ENCODE results near the gene MAP2. TPM values are rescaled to one million over a fixed set of nuclear protein-coding genes. Genes with fewer than 3 reads are reported as not detected.

The MAP2 gene
- total RNA-seq, 1 donor, result 2.2 TPM

DNA sequence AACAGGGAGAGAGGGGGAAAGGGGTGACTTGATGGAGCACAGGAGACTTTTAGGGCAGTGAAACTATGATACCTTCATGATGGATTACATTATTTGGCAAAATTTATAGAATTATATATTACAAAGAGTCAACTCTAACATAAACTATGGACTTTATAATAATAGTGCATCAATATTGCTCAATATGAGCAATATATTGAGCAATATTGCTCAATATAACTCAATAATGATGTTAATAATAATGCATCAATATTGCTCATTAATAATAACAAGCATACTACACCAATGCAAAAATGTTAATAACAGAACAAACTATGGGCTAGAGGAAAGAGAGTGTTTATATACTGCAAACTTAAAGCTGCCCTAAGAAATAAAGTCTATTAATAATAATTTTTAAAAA lies 344.7 kb downstream of the MAP2 start:
- H3K27me3 ChIP-seq (ENCODE audit: insufficient read depth, low read length), result no peaks in the 10 kb centered on the region
- no peaks in the 10 kb centered on the region for H3K79me2 ChIP-seq (ENCODE audit: insufficient read depth, low read length)
- H4K20me1 ChIP-seq (ENCODE audit: insufficient read depth, low read length), result no peaks in the 10 kb centered on the region
- H3K4me2 ChIP-seq (ENCODE audit: insufficient read depth, low read length), result no peak overlapping the region
- H3K27ac ChIP-seq (ENCODE audit: low read depth, low read length), result no peak overlapping the region
- TF ChIP-seq, protein P1, sequence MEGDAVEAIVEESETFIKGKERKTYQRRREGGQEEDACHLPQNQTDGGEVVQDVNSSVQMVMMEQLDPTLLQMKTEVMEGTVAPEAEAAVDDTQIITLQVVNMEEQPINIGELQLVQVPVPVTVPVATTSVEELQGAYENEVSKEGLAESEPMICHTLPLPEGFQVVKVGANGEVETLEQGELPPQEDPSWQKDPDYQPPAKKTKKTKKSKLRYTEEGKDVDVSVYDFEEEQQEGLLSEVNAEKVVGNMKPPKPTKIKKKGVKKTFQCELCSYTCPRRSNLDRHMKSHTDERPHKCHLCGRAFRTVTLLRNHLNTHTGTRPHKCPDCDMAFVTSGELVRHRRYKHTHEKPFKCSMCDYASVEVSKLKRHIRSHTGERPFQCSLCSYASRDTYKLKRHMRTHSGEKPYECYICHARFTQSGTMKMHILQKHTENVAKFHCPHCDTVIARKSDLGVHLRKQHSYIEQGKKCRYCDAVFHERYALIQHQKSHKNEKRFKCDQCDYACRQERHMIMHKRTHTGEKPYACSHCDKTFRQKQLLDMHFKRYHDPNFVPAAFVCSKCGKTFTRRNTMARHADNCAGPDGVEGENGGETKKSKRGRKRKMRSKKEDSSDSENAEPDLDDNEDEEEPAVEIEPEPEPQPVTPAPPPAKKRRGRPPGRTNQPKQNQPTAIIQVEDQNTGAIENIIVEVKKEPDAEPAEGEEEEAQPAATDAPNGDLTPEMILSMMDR (IDR thresholded peaks at IDR 0.05; ENCODE audit: extremely low read depth, low read depth, low read length), result no peak
- H3K4me3 ChIP-seq (ENCODE audit: insufficient read depth, low read length), result no peak overlapping the region
- H2AFZ ChIP-seq (ENCODE audit: low read length), result no peak overlapping the region
- no peak for DNase-seq (ENCODE audit: insufficient read length, low spot score, missing footprints)
- H3K4me1 ChIP-seq (ENCODE audit: insufficient read depth, low read length), result no peaks in the 10 kb centered on the region
- no peaks in the 10 kb centered on the region for H3K36me3 ChIP-seq (ENCODE audit: insufficient read depth, low read length)
- no peaks in the 10 kb centered on the region for H3K9me3 ChIP-seq (ENCODE audit: low read depth, low read length)

DNA sequence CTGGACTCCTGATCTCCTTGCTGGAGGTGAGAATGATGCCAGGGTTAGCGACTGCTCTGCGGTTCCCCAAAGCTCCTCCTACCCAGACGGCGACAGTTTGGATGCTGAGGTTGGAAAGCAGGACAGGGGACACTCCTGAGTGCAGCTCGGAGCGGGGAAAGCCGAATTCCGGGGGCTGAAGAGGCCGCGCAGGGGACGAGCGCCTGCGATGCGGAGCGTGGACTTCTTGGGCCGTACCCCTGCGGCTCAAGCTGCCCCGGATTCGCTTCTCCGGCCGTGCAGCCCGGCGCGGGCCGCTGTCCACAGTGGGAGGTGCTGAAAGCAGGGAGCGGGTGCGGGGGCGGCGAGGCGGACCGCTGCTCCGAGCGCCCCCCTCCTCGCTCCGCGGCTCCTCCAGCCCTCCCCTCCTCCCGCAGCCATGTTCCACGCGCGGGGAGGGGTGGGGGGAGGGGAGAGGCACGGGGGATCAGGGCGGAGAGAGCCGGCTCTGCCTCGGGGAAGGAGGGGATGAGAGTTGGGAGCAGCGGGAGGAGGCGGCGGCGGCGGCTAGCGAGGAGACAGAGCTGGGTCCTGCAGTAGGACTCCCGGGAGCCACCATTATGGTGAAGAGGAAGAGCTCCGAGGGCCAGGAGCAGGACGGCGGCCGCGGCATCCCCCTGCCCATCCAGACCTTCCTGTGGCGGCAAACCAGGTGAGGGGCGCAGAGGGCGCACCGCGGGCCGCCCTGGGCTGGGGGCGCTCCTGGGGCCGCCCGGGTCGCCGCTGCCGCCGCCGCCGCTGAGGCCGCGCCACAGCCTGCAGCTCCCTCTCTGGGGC lies 347.8 kb downstream of the MAP2 start, which contains the start of gene UNC80:
Gene UNC80, plus strand, starts transcription at position 359 of the 816 bp plus-strand sequence. Its CDS starts 241 bp downstream, at position 600.
- no peak within 1 kb of the TSS for H2AFZ ChIP-seq (ENCODE audit: low read length)
- no peaks in the 10 kb centered on the region for H3K4me1 ChIP-seq (ENCODE audit: insufficient read depth, low read length)
- TF ChIP-seq, protein P1 (IDR thresholded peaks at IDR 0.05; ENCODE audit: extremely low read depth, low read depth, low read length), result no peak
- H3K27ac ChIP-seq (ENCODE audit: low read depth, low read length), result no peak within 1 kb of the TSS
- H3K4me2 ChIP-seq (ENCODE audit: insufficient read depth, low read length), result peak within 1 kb of the TSS; percentile 63
- H3K36me3 ChIP-seq (ENCODE audit: insufficient read depth, low read length), result no peaks in the 10 kb centered on the region
- H3K9me3 ChIP-seq (ENCODE audit: low read depth, low read length), result no peaks in the 10 kb centered on the region
- peak; percentile 94 for DNase-seq (ENCODE audit: insufficient read length, low spot score, missing footprints)
- no peaks in the 10 kb centered on the region for H3K27me3 ChIP-seq (ENCODE audit: insufficient read depth, low read length)
- no peaks in the 10 kb centered on the region for H3K79me2 ChIP-seq (ENCODE audit: insufficient read depth, low read length)
- H3K4me3 ChIP-seq (ENCODE audit: insufficient read depth, low read length), result peak within 1 kb of the TSS; percentile 42
- H4K20me1 ChIP-seq (ENCODE audit: insufficient read depth, low read length), result no peaks in the 10 kb centered on the region

DNA sequence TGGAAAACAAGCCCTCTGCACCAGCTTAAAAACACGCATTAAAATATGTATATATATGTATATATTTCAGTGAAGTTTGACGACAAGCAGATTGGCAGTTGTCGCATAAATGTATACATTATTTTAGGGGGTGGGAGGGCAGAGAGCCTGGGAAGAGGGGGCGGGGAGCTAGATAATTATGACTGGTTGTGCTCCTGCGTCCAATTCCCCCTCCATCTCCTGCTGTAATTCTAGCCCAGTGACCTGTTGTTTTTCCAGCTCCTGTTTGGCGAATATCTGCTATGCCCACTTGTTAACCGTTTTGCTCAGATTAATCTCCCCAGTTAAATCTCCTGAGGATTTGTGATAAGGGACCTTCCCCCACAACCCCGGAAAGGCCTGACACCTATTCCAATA lies 348.4 kb downstream of the MAP2 start:
- Histone ChIP-seq H3K27ac (ENCODE audit: low read depth, low read length) (no peak overlapping the region), H3K4me1 (ENCODE audit: insufficient read depth, low read length) (no peaks in the 10 kb centered on the region), H3K4me3 (ENCODE audit: insufficient read depth, low read length) (no peak overlapping the region), H4K20me1 (ENCODE audit: insufficient read depth, low read length) (no peaks in the 10 kb centered on the region), H3K36me3 (ENCODE audit: insufficient read depth, low read length) (no peaks in the 10 kb centered on the region), H3K9me3 (ENCODE audit: low read depth, low read length) (no peaks in the 10 kb centered on the region), H2AFZ (ENCODE audit: low read length) (no peak overlapping the region), H3K4me2 (ENCODE audit: insufficient read depth, low read length) (no peak overlapping the region), H3K79me2 (ENCODE audit: insufficient read depth, low read length) (no peaks in the 10 kb centered on the region), H3K27me3 (ENCODE audit: insufficient read depth, low read length) (no peaks in the 10 kb centered on the region)
- DNase-seq (ENCODE audit: insufficient read length, low spot score, missing footprints), result peak; percentile 25
- TF ChIP-seq, protein P1 (IDR thresholded peaks at IDR 0.05; ENCODE audit: extremely low read depth, low read depth, low read length), result no peak

DNA sequence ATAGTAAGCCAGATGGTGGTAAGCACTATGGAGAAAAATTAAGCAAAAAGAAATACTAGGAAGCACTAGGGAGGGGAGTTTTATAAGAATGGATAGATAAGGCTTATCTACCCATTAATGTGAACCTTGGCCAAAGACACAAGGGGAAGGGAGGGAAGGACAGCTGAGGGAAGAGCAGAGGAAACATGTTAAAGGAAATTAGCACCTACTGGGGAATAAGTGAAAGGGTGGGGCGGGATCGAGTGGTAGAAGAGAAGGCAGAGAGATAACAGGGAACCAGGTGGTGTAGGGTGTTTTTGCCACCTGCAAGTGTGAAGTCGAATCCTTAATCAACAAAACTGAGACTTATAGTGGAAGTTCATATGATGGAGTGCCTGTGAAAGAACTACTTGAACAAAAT lies 349.5 kb downstream of the MAP2 start:
- Histone ChIP-seq H3K36me3 (ENCODE audit: insufficient read depth, low read length) (no peaks in the 10 kb centered on the region), H3K4me3 (ENCODE audit: insufficient read depth, low read length) (no peak overlapping the region), H3K9me3 (ENCODE audit: low read depth, low read length) (no peaks in the 10 kb centered on the region), H3K27me3 (ENCODE audit: insufficient read depth, low read length) (no peaks in the 10 kb centered on the region), H3K4me2 (ENCODE audit: insufficient read depth, low read length) (no peak overlapping the region), H3K4me1 (ENCODE audit: insufficient read depth, low read length) (no peaks in the 10 kb centered on the region), H3K79me2 (ENCODE audit: insufficient read depth, low read length) (no peaks in the 10 kb centered on the region), H3K27ac (ENCODE audit: low read depth, low read length) (no peak overlapping the region), H2AFZ (ENCODE audit: low read length) (no peak overlapping the region), H4K20me1 (ENCODE audit: insufficient read depth, low read length) (no peaks in the 10 kb centered on the region)
- TF ChIP-seq, protein P1 (IDR thresholded peaks at IDR 0.05; ENCODE audit: extremely low read depth, low read depth, low read length), result no peak
- no peak for DNase-seq (ENCODE audit: insufficient read length, low spot score, missing footprints)
